K562 (cell line): ENCODE results near the gene HIPK2. TPM values are rescaled to one million over a fixed set of nuclear protein-coding genes. Genes with fewer than 3 reads are reported as not detected.

Experiments
- ATAC-seq: fragments of 200-7000 bp; cut with Tn5 transposase; 3 replicates; pipeline ENCODE4 v1.9.1; 2020; ENCODE audit warnings: moderate library complexity
- BruUV-seq: library from RNA; stranded (reverse); fragments of 400-500 nt; replicated peaks from 2 replicates; lab custom pipeline; 2021; lab: Mats Ljungman, UMichigan
- CTCF ChIA-PET: fragments of 300-600 bp; formaldehyde crosslinking; extraction: SDS; loops from one replicate; lab custom pipeline; 2021; ENCODE audit warnings: low intra/inter-chr PET ratio; lab: Yijun Ruan, JAX
- POLR2A ChIA-PET: fragments of 300-600, 350-650 bp; sonication (Branson Sonifier 250); formaldehyde crosslinking; extraction: SDS; loops from one replicate; lab custom pipeline; 2021; ENCODE audit warnings: antibody characterized with exemption, inconsistent platforms; lab: Yijun Ruan, JAX
- DNase-seq, 4 experiments: peaks; one replicate each; pipeline versions ENCODE4 v3.0.0 to v3.0.0-alpha.2; 2011 to 2018; ENCODE audit warnings: low spot score in 3 of 4, mixed read lengths in 3 of 4; ENCODE audit errors: extremely low read depth in 1 of 4
- FAIRE-seq: peaks from 2 replicates; lab custom pipeline; 2011; peaks lifted over from hg19 to GRCh38; lab: Jason Lieb, UNC
- H2AFZ ChIP-seq: 2 replicates; pipeline ENCODE4 v1.6.0; 2011; ENCODE audit warnings: low read depth, low read length, control low read depth, inconsistent platforms
- H3K27ac ChIP-seq: fragments of 200-600 bp; 3 replicates; pipeline ENCODE4 v1.8.0; 2011; ENCODE audit warnings: low read depth, mild to moderate bottlenecking, control low read depth, inconsistent platforms, low read length, moderate library complexity, mixed read lengths; ENCODE audit errors: extremely low read depth
- H3K27me3 ChIP-seq, 2 experiments: fragments of 300-600 bp in 1 of 2; 2 replicates in 1 of 2; 3 replicates in 1 of 2; pipeline versions ENCODE4 v1.6.0 to v1.8.0; 2011; ENCODE audit warnings: inconsistent platforms in 2 of 2, low read length in 2 of 2, mild to moderate bottlenecking in 1 of 2, mixed read lengths in 1 of 2, moderate library complexity in 1 of 2; ENCODE audit not compliant: control insufficient read depth in 2 of 2, insufficient read depth in 2 of 2
- H3K36me3 ChIP-seq: fragments of 300-600 bp; 3 replicates; pipeline ENCODE4 v1.8.0; 2011; ENCODE audit warnings: mild to moderate bottlenecking, low read length, inconsistent platforms; ENCODE audit not compliant: control insufficient read depth, insufficient read depth
- H3K4me1 ChIP-seq, 2 experiments: fragments of 200-600 bp in 1 of 2; replicated peaks in 1 of 2; 2 replicates in 1 of 2; 3 replicates in 1 of 2; pipeline versions ENCODE4 v1.5.1 to v1.8.0; 2011; ENCODE audit warnings: inconsistent platforms in 2 of 2, low read length in 2 of 2, mild to moderate bottlenecking in 1 of 2, mixed read lengths in 1 of 2, moderate library complexity in 1 of 2; ENCODE audit not compliant: control insufficient read depth in 2 of 2, insufficient read depth in 2 of 2
- H3K4me2 ChIP-seq: 2 replicates; pipeline ENCODE4 v1.6.1; 2011; ENCODE audit warnings: low read length, control low read depth, inconsistent platforms, mixed read lengths; ENCODE audit not compliant: insufficient read depth
- H3K4me3 ChIP-seq: fragments of 200-600 bp; sonication (generic), shearing (Covaris generic); 2 replicates; pipeline ENCODE4 v1.5.1; 2016; ENCODE audit warnings: control low read depth, inconsistent platforms
- H3K79me2 ChIP-seq: fragments of 200-600 bp; 3 replicates; pipeline ENCODE4 v1.8.0; 2011; ENCODE audit warnings: low read length, inconsistent platforms; ENCODE audit not compliant: control insufficient read depth, insufficient read depth
- H3K9ac ChIP-seq, 2 experiments: 2 replicates each; pipeline versions ENCODE4 v1.6.0 to v1.6.1; 2011; ENCODE audit warnings: low read depth in 2 of 2, low read length in 2 of 2, control low read depth in 1 of 2, inconsistent platforms in 1 of 2, mild to moderate bottlenecking in 1 of 2, mixed read lengths in 1 of 2; ENCODE audit not compliant: insufficient read depth in 1 of 2
- H3K9me1 ChIP-seq: one replicate; pipeline ENCODE4 v1.6.0; 2011; ENCODE audit warnings: inconsistent platforms, mild to moderate bottlenecking, low read length, moderate library complexity; ENCODE audit not compliant: control insufficient read depth, insufficient read depth
- H3K9me3 ChIP-seq: replicated peaks from 2 replicates; pipeline ENCODE4 v1.5.1; 2011; ENCODE audit warnings: low read depth, low read length, inconsistent platforms; ENCODE audit not compliant: control insufficient read depth, insufficient read depth
- H4K20me1 ChIP-seq: replicated peaks from 2 replicates; pipeline ENCODE4 v1.6.1; 2011; ENCODE audit warnings: low read length, inconsistent platforms, mixed read lengths; ENCODE audit not compliant: control insufficient read depth, insufficient read depth
- HDAC8 ChIP-seq: fragments of 450-650 bp; IDR thresholded peaks from 2 replicates; pipeline ENCODE4 v1.6.1; 2016; ENCODE audit warnings: mild to moderate bottlenecking, missing genetic modification characterization, moderate library complexity, missing compliant biosample characterization
- SPI1 ChIP-seq: IDR thresholded peaks from 2 replicates; pipeline ENCODE4 v1.6.1; 2011; ENCODE audit warnings: low read depth, low read length, control low read depth, borderline replicate concordance
- ZNF699 ChIP-seq: fragments of 250-450 bp; sonication (Bioruptor Pico); IDR thresholded peaks from 2 replicates; pipeline ENCODE4 v1.8.0; 2021; ENCODE audit warnings: mild to moderate bottlenecking, moderate library complexity; ENCODE audit not compliant: insufficient replicate concordance
- ZNF785 ChIP-seq: fragments of 250-450 bp; sonication (Bioruptor Pico); IDR thresholded peaks from 2 replicates; pipeline ENCODE4 v1.4.0; 2020; ENCODE audit warnings: mild to moderate bottlenecking
- WGBS: fragments of 100-300 bp; shearing (Covaris generic); methylation state at CpG from one replicate; pipeline ENCODE4 v1.1.6; 2016; ENCODE audit warnings: low coverage, mixed read lengths; ENCODE audit not compliant: insufficient coverage; ENCODE audit errors: missing lambda C conversion rate; 5-methylcytosine and 5-hydroxymethylcytosine counted together
- in situ Hi-C: fragments of 300-500 bp; cut with MboI; formaldehyde crosslinking; loops from 4 replicates; pipeline ENCODE4 v1.15.0; 2018; ENCODE audit warnings: inconsistent platforms, mixed read lengths
- intact Hi-C: fragments of 100-400 bp; cut with micrococcal nuclease; formaldehyde crosslinking; loops from 2 replicates; pipeline ENCODE4 v1.14.2; 2022
- polyA plus RNA-seq, 8 experiments: library from polyadenylated mRNA; depleted of rRNA in 4 of 8; stranded (reverse) in 5 of 8; unstranded in 3 of 8; fragments of >200 nt; fragmentation: Nextera tagmentation in 2 of 8; fragmentation: Illumina TruSeq in 1 of 8; extraction: Ambion mirVana in 2 of 8; extraction: Trizol in 1 of 8; gene quantifications; 2 replicates each; pipeline versions ENCODE4 v1.2.1 to v1.2.3, GENCODE V29; 2011 to 2014; ENCODE audit warnings: inconsistent platforms in 1 of 8, missing spikeins in 1 of 8
- total RNA-seq, 7 experiments: library from RNA; depleted of rRNA in 6 of 7; stranded (reverse); fragments of >200 nt in 6 of 7; fragmentation: Illumina TruSeq in 2 of 7; extraction: Trizol in 2 of 7; gene quantifications; 2 replicates each; pipeline versions ENCODE4 v1.2.1 to v1.2.3, GENCODE V29; 2011 to 2021; ENCODE audit warnings: low replicate concordance in 1 of 7
- TF ChIP-seq, protein P1 (sequence below): fragments of 450-650 bp; IDR thresholded peaks from 2 replicates; pipeline ENCODE4 v1.6.1; 2016; ENCODE audit warnings: missing biosample characterization, missing genetic modification characterization

The HIPK2 gene
- total and polyA plus RNA-seq, 9 of the 15 experiments (the other 6 are each of a cell fraction or from before 2014, with no cell fraction given), result 0.69 to 19.8 (median 5.1) TPM

DNA sequence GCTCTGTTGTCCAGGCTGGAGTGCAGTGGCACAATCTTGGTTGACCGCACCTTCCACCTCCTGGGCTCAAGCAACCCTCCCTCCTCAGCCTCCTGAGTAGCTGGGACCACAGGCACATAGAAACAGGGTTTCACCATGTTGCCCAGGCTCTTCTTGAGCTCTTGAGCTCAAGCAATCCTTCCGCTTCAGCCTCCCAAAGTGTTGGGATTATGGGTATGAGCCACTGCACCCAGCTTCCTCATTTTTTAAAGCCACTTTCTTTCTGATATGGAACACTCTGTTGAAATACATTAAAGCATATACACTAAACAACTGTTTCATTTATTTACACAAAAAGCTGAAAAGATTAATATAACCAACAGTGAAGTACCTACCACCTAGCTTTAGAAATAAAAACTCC, 137.1 kb downstream of the HIPK2 start:
- H2AFZ ChIP-seq, result no peak overlapping the region
- H3K4me2 ChIP-seq, result no peak overlapping the region
- BruUV-seq, result no TSS peak
- ChIA-PET POLR2A (interaction anchor here (0.6 to 1.6 kb wide), 5 partner anchors 8 to 1271 kb away, joined by 3 to 7 read pairs (median 4); no protein-coding TSS in a partner anchor), CTCF (interaction anchor here (0.8 kb wide), 1 partner anchor 360 kb away, joined by 4 read pairs; no protein-coding TSS in a partner anchor)
- peaks cover 3% of the 10 kb centered on the region; the same call in 1 of the 2 replicates for H4K20me1 ChIP-seq
- ATAC-seq, result no peak
- H3K27ac ChIP-seq, result no peak overlapping the region
- no peak for DNase-seq
- H3K9me3 ChIP-seq, result no peaks in the 10 kb centered on the region
- H3K9ac ChIP-seq, result no peak overlapping the region
- no peaks in the 10 kb centered on the region for H3K4me1 ChIP-seq
- in situ Hi-C loops, result loop anchor here (5.0 to 10.0 kb wide), 2 partner anchors 362 to 684 kb away; no protein-coding TSS in a partner anchor
- H3K9me1 ChIP-seq, result peaks cover 5% of the 10 kb centered on the region
- 87% methylated on average over 2 of the region's 2 CpGs for WGBS
- intact Hi-C loops, result no loop called here
- H3K27me3 ChIP-seq, result no peaks in the 10 kb centered on the region; a peak in 1 of 5 replicates
- H3K36me3 ChIP-seq, result no peaks in the 10 kb centered on the region; the same call in 2 of the 3 replicates
- no peak for TF ChIP-seq HDAC8 (tag)
- TF ChIP-seq, protein P1, sequence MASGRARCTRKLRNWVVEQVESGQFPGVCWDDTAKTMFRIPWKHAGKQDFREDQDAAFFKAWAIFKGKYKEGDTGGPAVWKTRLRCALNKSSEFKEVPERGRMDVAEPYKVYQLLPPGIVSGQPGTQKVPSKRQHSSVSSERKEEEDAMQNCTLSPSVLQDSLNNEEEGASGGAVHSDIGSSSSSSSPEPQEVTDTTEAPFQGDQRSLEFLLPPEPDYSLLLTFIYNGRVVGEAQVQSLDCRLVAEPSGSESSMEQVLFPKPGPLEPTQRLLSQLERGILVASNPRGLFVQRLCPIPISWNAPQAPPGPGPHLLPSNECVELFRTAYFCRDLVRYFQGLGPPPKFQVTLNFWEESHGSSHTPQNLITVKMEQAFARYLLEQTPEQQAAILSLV (tag), result no peak
- no peak for TF ChIP-seq ZNF785 (CRISPR knock-in tag)
- no peak for TF ChIP-seq ZNF699 (CRISPR knock-in tag)
- 0 out of 2 replicates have a peak, but pooled peaks have one; percentile 9 for TF ChIP-seq SPI1
- FAIRE-seq, result no peak
- H3K79me2 ChIP-seq, result no peaks in the 10 kb centered on the region
- H3K4me3 ChIP-seq, result no peak overlapping the region
